ENCODE measurements around the gene XIRP2.
"Not testable (repeated sequence)": the region's sequence is repeated elsewhere in the genome, so short reads cannot be mapped to it uniquely, and the experiment has no call there.

The XIRP2 gene

DNA sequence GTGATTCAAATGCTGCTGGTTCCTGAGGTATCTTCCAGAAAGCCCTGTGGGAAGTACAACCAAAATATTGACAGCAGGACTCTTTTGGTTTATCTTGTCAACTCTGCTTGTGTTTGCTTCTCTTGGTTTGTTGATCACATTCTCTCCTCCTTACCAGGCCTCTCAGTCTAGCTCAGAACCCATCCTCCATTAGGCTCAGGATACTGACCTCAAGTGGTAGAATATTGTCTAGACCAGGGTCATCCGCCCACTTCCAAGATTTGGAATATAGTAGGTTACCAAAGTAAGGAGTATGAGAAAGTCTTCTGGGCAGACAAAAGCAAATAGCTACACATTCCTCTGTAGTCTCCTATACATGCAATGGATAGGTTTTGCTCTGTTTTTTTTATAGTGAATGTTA is 56.6 kb downstream of the XIRP2 start:
- no peak for DNase-seq

DNA sequence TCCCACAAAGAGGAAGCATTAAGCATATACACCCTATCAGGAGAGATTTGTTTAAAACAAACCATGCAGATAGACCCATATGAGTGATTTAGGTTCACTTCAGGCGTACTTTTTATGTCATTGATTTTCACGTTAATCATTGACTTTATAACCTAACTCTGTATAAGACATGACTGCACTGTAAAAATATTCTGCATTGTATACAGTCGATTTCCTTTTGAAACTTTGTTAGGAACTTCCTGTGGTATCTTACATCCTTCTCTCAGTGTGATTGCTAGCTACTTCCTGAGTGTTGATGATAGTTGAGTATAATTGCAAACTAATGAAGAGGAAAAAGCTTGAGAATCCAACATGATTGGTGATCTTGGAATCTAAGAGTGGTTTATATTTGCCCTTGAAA is 69.4 kb downstream of the XIRP2 start:
- no peak for DNase-seq

DNA sequence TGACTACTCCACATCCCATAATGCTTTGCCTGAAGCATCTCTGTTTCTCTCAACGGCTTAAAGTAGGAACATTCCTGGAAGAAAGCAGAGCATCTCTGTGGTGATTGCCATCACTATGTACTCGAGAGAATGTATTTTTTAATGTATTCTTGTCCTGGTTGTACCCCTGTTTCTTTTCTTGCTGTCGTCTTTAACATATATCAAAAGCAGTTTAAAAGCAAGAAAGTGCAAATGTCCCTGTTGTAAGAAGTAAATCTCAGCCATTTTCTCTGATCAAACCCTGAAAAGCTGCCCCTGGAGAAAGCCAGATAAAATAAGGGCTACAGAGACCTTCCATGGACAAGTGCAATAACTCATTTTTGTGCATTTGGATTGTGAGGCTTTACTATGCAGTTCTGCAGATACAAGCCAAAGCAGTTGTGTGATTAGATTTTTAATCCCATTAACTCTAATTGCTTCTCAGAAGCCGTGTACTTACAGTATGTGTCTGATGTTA is 70.8 kb downstream of the XIRP2 start:
- DNase-seq, result no peak

DNA sequence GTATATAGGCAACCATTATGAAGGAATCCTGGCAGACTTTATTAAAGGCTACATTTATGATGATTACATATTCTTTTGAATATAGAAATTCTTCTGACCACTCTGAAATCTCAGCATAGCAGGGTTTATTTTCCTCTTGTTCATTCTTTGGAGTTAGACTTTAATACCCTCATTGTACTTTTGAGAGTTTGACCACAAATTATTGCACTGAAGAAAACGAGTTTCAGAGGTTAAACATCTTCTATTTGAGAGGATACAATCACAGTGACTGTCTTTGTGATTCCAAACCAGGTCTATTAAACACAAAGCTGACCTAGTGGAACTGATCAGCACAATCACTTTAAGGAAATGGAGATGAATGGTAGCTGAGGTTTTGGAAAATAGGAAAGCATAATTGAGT is 71.3 kb downstream of the XIRP2 start:
- DNase-seq, result no peak

DNA sequence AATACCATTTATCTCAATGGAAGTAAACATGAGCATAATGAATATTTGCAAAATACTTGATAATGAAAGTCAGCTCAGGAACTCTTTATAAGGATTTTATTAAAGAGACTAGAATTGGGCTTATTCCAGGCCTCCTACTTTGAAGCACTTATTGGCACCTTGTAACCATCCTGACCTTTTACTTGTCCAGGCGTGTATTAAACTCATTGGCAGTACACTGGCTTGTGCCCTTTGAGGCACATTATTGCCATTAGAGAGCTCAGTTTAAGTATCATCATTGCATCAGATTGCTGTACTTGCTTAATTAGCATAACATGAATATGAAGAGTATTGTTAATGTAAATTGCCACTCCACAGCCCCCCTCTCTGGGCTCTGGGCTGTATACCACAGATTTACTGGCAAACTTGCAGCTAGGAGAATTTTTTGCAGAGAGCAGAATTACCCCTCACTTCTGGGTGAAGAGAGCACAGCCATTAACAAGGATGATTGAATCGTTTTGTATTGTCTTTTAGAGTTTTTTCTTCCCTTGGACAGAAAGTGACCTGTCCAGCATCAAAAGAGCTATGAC is 72.5 kb downstream of the XIRP2 start:
- no peak for DNase-seq

DNA sequence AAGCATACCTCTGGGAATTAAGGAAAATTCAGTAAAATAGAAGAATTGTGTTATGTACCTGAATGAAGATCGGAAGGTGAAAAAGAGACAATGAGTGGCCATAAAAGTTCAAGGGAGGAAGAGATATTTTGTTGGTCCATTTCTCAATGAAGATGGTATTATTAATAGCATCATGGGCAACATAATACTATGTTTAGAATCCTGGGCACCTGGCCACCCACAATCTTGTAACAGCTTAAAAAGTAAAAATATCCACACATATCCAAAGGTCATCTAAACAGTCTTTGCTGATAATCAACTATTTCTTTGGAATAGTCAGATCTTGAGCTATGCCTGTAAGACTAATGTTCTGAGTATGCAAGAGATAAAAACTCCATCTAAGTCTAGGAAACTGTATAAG is 73.7 kb downstream of the XIRP2 start:
- no peak for DNase-seq

DNA sequence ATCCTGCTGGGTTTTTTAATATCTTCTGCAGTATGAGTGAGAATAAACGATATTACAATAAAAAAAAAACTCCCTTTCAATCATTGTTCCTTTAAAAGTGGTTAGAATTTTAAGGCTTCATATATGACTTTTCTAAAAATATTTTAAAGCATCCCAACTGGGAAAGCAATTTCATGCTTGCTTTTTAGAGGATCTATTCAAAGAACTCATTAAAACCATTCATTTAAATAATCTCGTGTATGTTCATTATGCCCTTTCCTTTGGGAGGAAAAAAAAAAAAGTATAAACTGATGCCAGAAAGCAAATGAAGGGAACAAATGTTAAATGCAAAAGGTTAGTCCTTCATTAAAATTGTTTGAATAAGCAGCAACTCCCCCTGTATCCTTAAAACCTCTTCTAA is 81.2 kb downstream of the XIRP2 start:
- no peak for DNase-seq

DNA sequence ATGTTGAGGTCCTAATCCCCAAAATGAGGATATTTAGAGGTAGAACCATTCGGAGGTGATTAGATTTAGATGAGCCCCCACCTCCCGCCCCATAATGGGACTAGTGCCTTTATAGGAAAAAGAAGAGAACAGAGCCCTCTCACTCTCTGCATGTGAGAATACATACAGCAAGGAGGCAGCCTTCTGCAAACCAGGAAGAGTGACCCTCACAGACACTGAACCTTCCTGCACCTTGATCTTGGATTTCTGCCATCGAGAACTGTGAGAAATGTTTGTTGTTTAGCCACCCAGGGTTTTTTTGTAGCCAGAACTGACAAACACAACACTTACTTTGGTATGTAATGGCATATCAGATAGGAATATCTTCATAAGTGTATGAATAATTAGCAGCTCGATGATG is 83.7 kb downstream of the XIRP2 start:
- DNase-seq, result no peak

DNA sequence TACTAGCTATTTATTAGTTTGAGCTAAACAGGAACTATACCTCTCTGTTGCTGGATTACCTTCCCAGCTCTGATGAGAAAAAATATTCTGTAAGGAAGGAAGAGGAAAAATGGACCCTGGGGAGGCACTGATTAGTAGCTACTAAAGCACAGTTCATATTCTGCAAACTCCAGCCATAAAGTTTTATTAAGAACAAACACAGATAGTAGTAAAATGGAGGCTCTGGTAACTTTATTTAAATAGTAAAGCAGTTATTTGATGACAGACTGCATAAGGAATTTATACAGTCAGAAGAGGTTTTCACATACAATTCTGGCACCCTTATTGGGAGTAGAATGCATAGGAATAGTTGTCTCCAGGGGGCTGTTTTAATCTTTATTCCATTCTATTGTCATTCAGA is 84.1 kb downstream of the XIRP2 start:
- no peak for DNase-seq

DNA sequence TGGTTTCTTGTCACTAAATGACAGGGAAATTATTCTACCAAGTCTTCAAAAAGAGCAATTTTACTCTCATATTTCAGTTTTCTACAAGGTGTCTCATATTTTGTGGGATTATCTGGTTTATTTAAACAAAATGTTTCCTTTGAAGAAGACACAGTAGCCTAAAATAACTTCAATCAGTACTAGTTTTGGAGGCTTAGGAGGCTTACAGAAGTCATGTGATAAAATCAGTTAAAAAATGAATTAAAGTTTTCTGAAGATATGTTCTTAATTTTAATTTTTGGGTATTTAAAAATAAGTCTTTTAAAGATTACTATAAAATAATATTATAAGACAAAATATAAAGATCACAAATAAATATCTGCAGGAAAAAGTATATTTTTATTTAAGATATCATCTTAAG is 95.9 kb downstream of the XIRP2 start:
- DNase-seq, result no peak

DNA sequence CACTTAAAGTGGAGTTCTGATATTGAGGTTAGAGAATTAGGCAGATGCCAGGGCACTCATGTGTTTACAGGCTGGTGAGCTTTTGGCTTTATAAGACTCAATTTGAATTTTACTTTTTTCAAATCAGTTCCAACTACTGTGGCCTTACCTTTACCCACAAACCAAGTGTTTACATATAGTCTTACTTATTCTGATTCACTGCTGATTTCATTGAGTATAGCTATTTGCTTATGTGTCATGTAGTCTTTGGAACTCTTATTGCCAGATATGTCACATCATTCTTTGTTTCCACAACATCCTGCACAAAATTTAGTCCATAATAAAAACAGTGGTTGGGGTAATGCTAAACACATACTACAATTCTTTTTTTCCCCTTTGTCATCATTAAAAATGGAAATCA is 96.5 kb downstream of the XIRP2 start:
- no peak for DNase-seq

DNA sequence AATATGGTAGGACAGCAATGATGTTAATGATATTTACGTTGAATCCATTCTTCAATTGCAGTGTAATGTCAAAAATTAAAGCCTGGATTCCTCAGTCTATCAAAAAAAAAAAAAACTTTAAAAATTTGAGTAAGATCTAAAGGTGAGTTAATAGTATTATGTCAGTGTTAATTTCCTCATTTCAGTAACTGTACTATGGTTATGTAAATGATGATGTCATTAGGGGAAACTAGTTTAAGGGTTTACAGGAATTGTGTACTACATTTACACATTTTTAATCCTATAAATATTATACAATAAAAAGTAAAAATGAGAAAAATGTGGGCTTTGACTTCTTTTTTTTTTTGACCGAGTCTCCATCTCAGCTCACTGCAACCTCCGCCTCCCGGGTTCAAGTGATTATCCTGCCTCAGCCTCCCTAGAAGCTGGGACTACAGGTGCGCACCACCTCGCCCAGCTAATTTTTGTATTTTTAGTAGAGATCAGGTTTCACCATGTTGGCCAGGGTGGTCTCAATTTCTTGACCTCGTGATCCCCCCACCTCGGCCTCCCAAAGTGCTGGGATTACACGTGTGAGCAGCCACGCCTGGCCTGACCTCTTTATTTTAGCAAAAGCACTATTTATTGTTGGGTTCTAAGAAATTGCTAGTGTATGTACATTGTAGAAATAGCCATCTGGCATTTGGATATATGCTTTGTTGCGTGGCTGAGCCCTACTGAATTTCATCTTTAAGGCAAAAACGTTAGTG is 106.5 kb downstream of the XIRP2 start:
- DNase-seq, result no peak

DNA sequence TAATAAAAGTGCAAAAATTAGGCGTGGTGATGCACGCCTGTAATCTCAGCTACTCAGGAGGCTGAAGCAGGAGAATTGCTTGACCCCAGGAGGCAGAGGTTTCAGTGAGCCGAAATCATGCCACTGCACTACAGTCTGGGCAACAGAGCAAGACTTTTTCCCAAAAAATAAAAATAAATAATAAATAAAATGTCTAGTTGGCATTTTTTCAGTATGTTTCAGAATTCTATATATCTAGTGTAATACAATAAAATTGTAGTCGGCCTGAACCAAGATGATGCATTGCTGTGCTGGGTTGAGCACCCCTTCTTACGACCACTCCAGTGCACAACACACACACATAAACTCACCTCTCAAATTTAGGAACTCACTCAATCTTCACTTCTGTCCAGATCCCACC is 108.2 kb downstream of the XIRP2 start:
- DNase-seq, result no peak

DNA sequence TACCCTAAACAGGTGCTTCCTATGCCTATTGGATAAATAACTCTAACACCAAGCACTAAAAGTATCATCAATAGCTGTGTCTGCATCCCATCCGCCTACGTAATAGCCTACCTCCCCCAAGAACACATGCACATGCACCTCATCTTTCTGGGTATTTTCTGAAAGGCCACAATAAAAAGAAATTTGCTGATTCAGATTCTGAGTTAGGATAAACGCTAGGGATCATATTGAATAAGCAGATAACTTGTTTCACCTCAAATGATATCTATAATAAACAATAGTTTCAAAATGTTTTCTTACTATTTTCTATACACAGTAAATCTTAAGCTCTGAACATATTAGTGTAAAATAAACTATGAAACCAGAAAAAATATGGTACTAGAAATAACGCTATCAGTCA is 112.9 kb downstream of the XIRP2 start:
- no peak for DNase-seq

DNA sequence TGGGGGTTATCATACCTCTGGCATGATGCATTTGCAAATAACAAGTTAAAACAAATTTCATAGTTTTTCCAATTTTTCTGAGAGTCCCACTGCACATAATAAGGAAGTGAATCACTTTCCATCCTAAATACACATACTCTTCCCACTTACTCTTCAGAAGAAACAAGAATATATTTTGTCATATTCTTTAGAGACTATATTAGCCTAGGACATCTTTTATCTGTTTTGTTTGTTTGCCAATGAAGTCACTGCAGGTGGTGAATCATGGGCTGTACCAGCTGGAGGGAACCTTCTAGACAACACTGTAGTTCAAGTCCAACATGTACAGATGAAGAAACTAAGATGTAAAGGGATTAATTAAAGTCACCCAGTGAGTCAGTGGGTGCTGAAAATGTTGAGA is 116.8 kb downstream of the XIRP2 start:
- no peak for DNase-seq

DNA sequence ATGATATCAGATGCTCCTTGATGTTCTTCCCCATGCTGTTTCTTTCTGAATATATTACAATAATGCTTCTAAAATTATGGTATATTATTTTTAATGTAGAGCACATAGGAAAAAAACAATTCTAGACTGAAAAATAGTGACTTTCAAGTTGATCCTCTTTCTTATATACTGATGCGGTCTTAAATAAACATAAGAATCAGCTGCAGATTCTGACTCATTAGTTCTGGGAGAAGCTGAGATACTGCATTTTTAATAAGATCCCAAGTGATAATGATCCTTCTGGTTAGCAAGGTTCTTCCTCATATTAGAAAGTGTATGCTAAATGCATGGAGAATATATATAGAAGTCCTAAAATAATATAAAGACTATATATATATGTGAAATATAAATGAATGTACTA is 124.9 kb downstream of the XIRP2 start:
- no peak for DNase-seq

DNA sequence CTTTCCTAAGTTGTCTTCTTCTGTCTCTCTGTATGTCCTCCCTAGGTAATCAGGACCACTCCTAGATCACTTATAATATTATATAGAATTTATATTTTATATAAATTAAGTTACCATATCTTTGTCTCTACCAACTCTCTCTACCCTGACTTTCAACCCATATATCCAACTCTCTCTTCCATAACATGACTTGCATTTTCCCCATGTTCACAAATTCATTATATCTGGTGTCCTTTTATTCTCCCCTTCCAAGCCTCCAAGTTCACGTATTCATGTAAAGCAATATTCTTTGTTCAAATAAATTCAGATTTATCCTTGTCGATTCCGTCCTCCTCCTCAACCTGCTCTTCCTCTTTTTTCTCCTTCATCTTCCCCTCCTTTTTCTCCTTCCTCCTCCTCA is 127.5 kb downstream of the XIRP2 start:
- no peak for DNase-seq

DNA sequence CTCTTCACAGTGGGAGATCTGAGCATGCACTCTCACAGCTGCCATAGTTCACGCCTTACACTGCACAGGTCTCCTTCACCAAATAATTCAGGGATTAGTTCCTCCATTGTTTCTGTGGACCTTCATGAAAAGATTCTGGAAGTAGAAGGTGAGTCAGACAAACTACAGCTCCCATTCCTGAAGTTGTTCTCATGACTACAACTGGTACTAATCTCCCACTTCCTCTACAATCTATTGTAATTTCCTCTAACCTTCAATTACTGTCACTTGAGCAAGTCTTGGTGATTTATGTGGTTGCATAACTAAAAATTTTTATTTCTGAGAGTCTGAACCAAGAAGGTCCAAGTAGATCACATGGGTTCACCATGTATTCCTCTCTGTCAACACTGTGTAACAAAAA is 128.7 kb downstream of the XIRP2 start:
- no peak for DNase-seq

DNA sequence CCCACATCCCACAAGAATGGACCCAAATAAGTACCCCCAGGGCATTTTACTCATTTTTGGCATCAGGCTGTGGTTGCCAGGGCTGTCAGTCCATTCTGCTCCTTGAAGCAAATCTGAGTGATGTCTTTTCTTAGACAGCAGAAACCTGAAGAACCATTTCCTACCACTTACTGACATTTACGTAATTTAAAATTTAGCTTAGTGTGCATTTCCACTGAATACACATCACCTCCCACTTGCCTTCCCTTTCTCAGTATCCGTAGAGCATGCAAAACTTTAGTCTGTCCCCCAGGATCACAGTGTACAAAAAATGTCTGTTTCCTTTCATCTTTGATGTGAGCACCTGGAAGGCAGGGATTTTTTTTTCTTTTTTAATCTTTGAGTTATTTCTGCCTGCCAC is 130.3 kb downstream of the XIRP2 start:
- no peak for DNase-seq

DNA sequence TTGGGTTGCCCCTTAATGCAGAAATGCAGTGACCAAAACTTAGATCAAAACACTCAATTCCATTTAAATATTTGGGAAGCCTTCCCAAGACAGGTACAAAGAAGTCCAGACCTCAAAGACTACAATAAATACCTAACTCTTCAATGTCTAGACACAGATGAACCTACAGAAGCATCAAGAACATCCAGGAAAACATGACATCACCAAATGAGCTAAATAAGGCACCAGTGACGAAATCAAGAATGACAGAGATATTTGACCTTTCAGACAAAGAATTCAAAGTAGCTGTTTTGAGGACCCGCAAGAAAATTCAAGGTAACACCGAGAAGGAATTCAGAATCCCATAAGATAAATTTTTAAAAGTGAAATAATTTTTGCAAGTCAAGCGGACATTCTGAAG is 140.2 kb downstream of the XIRP2 start:
- no peak for DNase-seq

DNA sequence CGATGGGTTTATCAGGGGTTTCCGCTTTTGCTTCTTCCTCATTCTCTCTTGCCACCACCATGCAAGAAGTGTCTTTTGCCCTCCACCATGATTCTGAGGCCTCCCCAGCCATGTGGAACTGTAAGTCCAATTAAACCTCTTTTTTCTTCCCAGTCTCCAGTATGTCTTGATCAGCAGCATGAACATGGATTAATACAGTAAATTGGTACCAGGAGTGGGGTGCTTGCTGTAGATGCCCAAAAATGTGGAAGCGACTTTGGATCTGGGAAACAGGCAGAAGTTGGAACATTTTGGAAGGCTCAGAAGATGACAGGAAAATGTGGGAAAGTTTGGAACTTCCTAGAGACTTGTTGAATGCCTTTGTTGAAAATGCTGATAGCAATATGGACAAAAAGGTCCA is 146.7 kb downstream of the XIRP2 start:
- DNase-seq, result not testable (repeated sequence)

DNA sequence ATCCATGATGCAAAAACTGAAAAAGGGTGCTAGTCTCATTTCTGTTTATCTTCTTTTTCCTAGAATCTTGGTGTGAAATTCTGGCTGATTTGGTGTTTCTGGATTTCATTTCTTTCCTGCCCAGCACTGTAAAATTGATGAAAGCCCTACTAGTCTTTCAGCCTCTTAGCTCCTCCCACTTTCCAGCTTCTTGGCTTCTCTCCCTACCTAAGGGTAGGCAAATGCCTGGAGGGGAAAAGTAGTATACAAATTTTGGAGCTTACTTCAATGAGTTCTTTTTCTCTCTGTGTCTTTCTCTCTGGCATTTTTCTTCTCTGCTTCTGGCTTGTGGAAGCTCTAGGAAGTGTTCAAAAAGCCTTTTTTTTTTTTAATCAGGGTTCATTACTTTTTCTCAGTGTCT is 160.5 kb downstream of the XIRP2 start:
- DNase-seq, result no peak

DNA sequence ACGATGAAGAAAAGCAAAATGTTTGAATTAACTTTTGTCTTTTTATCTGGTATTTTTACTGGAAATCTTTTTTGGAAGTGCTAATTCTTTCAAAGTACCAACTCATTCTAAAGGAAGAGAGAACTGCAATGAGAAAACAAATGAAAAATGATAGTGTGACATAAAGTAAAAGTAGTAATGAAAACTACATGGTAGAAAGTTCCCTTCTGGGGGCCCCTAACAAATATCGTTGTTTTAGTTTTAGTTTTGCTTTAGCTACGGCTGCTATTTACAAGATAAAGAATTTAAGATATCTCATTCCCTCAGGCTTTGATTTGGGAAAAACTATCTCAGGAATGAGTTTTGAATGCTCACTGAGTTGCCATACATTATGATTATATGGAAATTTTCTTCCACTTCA is 161.4 kb downstream of the XIRP2 start:
- no peak for DNase-seq

DNA sequence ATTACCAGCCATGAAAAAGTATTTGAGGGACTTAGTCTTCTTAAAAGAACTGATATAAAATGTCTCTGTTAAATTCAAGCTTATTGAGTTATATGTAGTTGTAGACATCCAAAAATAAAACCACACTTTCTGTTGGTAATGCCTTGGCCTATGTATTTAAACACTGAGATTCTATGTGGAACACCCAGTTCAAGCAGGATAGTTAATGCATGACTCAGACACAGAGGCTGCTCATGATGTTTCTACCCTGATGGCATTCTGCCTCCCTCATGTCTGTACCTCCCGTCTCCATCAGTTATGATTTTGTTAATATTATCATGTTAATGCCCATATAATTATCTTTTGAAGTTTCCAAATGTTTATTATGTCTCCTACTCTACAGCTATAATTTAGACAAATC is 164.5 kb downstream of the XIRP2 start:
- DNase-seq, result no peak

DNA sequence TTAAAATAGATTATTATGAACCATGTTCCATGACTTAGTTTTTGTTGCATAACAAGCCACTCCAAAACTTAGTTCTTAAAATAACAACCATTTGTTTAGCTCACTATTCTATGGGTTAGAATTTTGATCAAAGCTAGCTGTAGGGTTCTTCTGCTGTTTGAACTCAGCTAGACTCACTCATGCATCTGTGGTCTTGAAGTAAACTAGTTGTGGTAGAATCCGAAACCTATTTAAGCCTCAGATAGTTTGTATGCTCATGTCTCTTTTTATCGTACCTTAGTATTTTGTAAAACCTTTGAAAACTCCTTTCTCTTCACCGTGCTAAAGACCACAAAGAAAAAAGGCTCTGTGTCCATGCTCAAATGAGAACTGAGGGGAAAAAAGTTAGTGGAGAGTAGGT is 166.6 kb downstream of the XIRP2 start:
- no peak for DNase-seq

Data from right hindlimb (tissue), 1 donor.